T47D (cell line): Measurements from ENCODE around the gene RNF150.
"Not testable (repeated sequence)": the region's sequence is repeated elsewhere in the genome, so short reads cannot be mapped to it uniquely, and the experiment has no call there.

Source experiments
- DNase-seq, 2 experiments: peaks; one replicate each; pipeline versions ENCODE4 v3.0.0 to v3.0.0-alpha.2; 2011 to 2012; ENCODE audit warnings: low read depth in 1 of 2, low spot score in 1 of 2
- JUND ChIP-seq: IDR thresholded peaks from 2 replicates; pipeline ENCODE4 v1.6.1; 2012; ENCODE audit warnings: low read depth
- in situ Hi-C: cut with HindIII; loops from 2 replicates; pipeline ENCODE4 v1.10.0; 2016; ENCODE audit warnings: low sequenced_read_pairs, low pct_unique_long_range_greater_than_20kb

The RNF150 gene

DNA sequence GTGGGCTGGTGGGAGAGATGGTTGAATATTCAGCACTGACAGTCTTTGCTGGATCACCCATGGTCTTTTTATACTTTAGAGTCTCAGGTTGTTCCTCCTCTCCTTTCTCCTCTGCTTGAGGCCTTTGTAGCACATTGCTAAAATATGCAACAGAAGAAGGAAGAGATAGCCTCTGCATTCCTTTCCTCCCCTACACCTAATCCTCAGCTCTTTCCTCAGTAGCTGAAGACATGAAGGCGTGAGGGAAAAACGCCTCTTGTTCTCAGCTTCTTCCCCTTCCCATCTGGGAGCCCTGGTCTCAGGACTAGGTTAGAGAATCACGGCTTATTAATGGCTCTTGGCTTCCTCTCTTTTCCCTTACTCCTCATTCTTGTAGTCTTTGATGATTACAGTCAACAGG lies 76.8 kb downstream of the RNF150 start:
- TF ChIP-seq JUND = no peak
- DNase-seq = no peak
- in situ Hi-C loops = no loop called here

DNA sequence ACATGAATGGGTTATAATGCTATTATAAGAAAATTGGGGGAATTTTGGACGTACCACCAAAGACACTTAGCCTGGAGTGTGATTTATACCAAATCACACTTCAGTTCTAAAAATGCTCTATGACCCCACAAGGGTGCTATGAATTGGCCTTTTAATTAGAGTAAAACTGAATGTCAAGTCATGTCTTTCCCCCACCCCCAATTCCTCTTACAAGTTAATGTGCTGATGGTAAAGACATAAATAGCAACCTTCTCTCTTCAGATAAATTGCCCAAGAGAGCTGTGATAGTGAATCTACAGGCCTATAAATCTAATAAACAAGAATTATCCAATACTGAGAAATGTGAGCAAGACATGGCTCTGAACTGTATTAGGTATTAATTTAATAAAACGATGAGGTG lies 78.8 kb downstream of the RNF150 start:
- no peak for DNase-seq
- TF ChIP-seq JUND = no peak
- in situ Hi-C loops = no loop called here

DNA sequence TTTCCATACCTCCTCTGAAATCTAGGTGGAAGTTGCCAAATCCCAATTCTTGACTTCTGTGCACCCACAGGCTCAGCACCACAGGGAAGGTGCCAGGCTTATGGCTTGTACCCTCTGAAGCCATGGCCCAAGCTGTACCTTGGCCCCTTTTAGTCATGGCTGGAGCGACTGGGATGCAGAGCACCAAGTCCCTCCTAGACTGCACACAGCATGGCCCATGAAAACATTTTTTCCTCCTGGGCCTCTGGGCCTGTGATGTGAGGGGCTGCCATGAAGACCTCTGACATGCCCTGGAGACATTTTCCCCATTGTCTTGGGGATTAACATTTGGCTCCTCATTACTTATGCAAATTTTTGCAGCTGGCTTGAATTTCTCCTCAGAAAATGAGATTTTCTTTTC lies 82.3 kb downstream of the RNF150 start:
- DNase-seq, in situ Hi-C loops: not testable (repeated sequence)

DNA sequence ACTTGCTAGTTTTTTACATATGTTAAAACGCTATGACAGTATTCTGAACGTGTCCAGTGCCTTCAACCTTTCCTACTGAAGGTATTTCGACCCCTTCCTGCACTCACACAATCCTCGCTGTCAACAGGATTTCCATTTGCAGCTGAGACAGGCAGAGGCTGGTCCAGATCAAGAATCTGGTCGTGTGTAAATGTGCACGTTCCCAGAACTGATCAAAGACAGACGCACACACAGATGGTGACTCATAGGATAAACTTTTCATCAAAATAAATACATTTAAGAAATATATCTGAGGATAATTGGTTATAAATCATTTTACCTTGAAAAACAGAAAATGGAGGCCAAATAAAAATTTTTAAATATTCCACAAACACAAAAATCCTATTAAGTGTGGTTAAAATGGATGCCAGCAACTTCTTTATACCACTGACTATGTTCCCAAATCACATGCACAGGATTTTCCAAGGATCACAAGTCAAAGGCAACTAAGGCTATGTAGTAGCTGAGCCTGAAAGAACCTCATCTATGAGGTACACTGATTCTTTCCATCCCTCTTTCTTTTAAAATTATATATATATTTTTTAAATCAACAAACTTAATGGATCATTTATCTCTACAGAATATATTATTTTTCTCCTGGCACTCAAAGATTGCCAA lies 85.9 kb downstream of the RNF150 start:
- DNase-seq = no peak
- no peak for TF ChIP-seq JUND
- in situ Hi-C loops = no loop called here

DNA sequence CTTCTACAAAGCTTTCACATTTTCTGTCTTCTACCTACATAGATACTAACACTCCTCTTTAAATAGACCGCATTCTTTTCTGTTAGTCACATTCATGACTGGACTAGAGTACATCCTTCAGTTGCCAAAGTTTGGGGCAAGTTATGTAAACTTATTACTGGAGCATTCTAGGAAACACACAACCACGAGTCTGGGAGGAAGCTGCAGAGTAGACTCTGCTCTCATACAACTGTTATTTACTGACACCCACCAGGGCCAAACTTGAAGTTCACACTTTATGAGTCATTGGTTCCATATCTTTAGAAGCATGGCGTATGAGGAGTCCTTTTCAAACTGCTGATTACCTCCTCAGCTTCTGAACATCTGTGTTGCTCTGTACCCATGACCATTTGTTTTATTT lies 87.0 kb downstream of the RNF150 start:
- DNase-seq = no peak
- TF ChIP-seq JUND = no peak

DNA sequence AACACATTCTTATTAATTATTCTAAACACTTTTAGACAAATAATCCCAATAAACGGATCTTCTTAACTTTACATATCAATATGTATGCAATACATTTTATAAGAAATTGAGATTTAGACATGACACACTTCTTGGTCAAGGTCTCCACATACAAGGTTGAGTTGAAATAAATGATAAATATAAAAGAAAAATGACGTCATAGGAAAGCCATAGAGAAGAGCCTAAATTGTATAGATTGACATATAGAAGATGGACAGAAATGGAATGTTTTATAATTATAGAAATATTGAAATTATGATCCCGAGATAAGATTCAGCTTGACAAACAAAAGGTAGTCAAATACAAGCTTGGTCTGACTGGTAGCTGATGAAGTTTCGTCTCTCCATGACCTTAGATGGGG lies 87.4 kb downstream of the RNF150 start:
- no peak for DNase-seq
- in situ Hi-C loops = no loop called here
- TF ChIP-seq JUND = no peak

More for the DNA sequence above, 87.0 kb downstream of the RNF150 start:
- in situ Hi-C loops = no loop called here

DNA sequence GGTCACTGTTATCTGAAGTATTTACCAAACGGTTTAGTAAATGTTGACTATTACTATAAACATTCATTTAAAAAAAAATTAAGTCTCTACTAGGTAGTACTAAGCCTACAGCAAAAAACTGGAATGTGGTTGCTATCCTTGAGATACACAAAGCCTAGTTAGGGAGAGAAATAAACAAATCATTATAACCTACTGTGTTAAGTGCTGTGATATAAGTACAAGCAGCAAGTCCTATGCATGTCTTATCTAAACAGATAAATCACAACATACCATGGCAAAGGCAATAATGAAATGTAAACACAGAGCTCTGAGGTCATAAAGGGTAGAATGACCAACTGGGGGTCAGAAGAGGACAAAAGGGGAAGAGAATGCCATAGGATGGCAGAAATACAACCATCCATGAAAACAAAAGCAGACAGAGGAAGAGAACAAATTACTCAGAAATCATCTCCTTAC lies 92.2 kb downstream of the RNF150 start:
- in situ Hi-C loops = no loop called here
- TF ChIP-seq JUND = no peak
- peak in 1 of 2 experiments; percentile 3 for DNase-seq

DNA sequence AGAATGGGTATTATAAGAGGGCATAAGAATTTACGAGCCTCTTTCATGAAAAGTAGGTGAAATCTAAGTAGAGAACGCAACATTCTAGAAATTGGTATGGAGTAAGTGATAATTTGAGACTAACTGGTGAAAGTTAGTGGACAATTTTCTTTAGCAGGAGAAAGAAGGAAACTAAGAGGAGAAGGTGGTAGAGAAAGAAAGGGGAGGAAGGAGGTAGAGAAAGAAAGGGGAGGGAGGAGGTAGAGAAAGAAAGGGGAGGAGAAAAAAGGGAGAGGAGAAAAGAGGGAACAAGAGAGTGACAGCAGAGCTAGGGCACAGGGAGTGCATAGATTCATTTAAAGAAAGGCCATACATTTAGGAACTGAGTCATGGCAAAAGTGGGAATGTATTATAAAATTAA lies 94.1 kb downstream of the RNF150 start:
- in situ Hi-C loops = no loop called here
- TF ChIP-seq JUND = no peak
- no peak for DNase-seq

DNA sequence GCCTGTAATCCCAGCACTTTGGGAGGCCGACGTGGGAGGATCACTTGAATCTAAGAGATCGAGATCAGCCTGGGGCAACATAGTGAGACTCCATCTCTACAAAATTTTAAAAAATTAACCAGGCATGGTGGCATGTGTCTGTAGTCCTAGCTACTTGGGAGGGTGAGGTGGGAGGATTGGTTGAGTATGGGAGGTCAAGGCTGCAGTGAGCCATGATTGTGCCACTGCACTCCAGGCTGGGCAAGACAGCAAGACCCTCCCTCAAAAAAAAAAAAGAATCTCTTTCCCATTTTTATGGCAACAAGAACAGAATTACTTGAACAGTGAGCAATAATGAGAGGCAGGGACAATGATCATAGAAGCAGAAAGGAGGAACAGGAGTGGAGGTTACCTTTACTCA lies 94.8 kb downstream of the RNF150 start:
- DNase-seq = no peak
- in situ Hi-C loops = no loop called here
- no peak for TF ChIP-seq JUND

DNA sequence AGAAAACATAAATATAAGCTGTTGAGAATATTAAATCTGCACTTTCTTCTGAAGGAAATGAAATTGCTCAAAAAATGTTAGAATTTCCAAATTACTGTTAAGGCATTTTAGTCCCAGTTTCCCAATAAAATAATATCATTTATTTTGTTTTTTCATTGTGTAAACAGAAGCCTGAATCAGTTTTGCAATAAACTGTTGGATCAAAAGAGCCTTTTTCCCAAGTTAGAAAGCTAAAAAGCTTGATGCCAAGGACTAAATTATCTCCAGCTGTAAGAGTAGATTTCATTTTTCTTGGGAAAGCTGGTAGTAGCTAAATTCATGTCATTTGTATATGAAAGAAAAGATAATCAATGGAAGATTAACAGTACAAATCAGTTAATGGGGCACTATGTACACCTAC lies 95.8 kb downstream of the RNF150 start:
- DNase-seq = no peak
- no peak for TF ChIP-seq JUND
- in situ Hi-C loops = no loop called here

DNA sequence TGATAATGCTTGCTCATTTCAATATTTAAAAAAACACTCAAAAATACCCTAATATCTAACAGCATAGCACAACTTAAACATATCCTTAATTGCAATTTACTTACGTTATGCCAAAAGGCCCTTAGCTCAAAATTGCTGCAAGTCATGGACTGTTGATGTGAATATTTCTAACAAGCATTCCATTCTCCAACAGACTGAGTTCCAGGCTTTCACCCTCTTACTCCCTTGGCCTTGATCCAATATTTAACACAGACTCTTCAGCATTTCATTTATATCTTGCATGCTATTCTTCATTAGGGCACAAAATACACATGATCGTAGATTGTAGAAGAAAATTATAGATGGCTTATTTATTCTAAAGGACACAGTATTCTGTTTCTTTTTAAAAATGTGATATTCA lies 96.5 kb downstream of the RNF150 start:
- no peak for TF ChIP-seq JUND
- no peak for DNase-seq
- in situ Hi-C loops = no loop called here

DNA sequence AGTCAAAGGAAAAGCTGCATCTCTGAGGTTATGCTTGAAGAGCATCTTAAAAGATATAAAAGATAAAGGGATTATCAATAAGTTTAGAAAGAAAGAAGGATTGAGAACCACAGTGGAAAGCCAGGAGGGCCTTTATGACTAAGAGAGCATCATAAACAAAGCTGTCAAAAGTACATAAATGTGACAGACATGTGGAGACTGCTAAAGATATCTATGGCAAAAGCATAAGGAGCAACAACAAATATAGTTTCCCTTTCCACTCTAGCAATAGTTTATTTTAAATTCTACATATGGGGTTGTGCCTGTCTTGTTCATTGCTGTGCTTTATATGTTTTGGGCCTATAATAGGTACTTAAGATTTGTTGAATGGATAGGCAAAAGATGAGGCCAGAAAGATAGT lies 97.3 kb downstream of the RNF150 start:
- DNase-seq = no peak
- in situ Hi-C loops = no loop called here
- no peak for TF ChIP-seq JUND

DNA sequence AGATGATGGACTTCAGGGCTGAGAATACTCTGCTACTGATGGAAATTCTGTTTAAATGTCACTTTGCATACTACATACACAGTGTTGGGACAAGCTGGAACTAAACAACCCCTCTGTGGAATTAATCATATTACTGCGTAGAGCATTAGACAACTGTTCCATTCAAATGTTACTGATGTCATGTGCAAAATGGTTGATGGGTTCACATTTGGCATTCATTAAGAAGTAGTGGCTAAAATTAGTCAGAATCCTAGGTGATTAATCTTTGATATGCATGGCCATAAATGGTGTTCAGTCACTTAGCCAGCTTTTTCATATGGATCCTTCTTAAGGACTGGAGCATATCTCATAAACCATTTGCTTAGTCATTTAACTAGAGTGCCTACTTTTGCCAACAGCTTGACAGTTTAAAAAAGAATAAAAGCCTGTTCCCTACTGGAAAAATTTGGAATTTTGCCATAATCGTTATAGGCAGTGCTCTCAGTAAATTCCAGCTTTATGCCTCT lies 105.2 kb downstream of the RNF150 start:
- no peak for DNase-seq
- TF ChIP-seq JUND = no peak
- in situ Hi-C loops = no loop called here

DNA sequence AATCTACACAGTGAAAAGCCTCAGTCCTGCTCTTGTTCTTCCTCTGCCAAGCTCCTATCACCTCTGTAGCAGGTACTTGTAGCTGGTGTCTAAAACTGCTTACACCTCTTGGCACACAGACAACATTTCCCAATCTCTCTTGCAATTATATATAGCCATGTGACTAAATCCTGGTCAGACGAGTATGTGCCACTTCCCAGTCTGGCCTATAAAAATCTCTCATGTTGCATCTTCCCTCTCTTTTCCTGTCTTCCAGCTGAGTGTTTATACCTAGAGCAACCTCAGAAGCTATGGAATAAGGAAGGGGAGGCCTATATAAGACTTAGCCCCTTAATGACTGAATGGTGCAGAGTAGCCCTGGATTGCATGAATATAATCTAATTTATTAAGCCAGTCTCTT lies 105.8 kb downstream of the RNF150 start:
- no peak for TF ChIP-seq JUND
- in situ Hi-C loops = no loop called here
- peak in 1 of 2 experiments; percentile 69 for DNase-seq
